ENCODE data around the gene YWHAE.

GRCh38 chr17:1372618-1373017, 27.4 kb downstream of the YWHAE start:
- TF ChIP-seq TAF1 (IDR thresholded peaks at IDR 0.05; ENCODE audit: control insufficient read depth, extremely low read depth, insufficient read depth, low read length, severe bottlenecking) (no peak), KDM1A (IDR thresholded peaks at IDR 0.05) (no peak), RUNX1 (IDR thresholded peaks at IDR 0.05; ENCODE audit: low read depth) (no peak), EZH2 (IDR thresholded peaks at IDR 0.05; ENCODE audit: borderline replicate concordance, low read depth, low read length) (no peak), PRPF4 (IDR thresholded peaks at IDR 0.05; ENCODE audit: insufficient read depth, low read depth, low read length, poor library complexity, severe bottlenecking) (no peak), CCNT2 (IDR thresholded peaks at IDR 0.05; ENCODE audit: borderline replicate concordance, extremely low read depth, insufficient read length, low read depth, low read length) (no peak), PRDM10 (IDR thresholded peaks at IDR 0.05; ENCODE audit: partially characterized antibody) (no peak), ZNF639 (CRISPR knock-in tag; conservative IDR thresholded peaks at IDR 0.05 in 1 of 2, IDR thresholded peaks at IDR 0.05 in 1 of 2) (no peak), ZNF274 (IDR thresholded peaks at IDR 0.05; ENCODE audit: borderline replicate concordance, low read depth, low read length) (no peak), ZNF57 (CRISPR knock-in tag; IDR thresholded peaks at IDR 0.05) (no peak), CTCF (IDR thresholded peaks at IDR 0.05 in 2 of 3, conservative IDR thresholded peaks at IDR 0.05 in 1 of 3; ENCODE audit: insufficient read depth in 2 of 3, low read depth in 1 of 3, low read length in 3 of 3) (no peak), TEAD4 (IDR thresholded peaks at IDR 0.05; ENCODE audit: low read length) (no peak), TEAD4 (CRISPR knock-in tag; IDR thresholded peaks at IDR 0.05; ENCODE audit: borderline replicate concordance) (no peak), MXI1 (IDR thresholded peaks at IDR 0.05; ENCODE audit: low read depth, low read length) (no peak), NR1H2 (CRISPR knock-in tag; IDR thresholded peaks at IDR 0.05) (no peak)

All from K562 (cell line).